Testis (tissue), 2 donors: ENCODE data around the gene HRH1.

Experiments
- POLR2A ChIP-seq: fragments of 450-650 bp; IDR thresholded peaks from one replicate; pipeline ENCODE4 v1.6.1; 2017; ENCODE audit warnings: antibody characterized with exemption, mild to moderate bottlenecking, moderate library complexity
- TF ChIP-seq, protein P1 (sequence below), 3 experiments: fragments of 450-650 bp in 2 of 3; fragments of 200-600 bp in 1 of 3; sonication (generic) in 1 of 3; IDR thresholded peaks; one replicate each; pipeline ENCODE4 v1.5.1; 2016 to 2019; ENCODE audit warnings: antibody characterized with exemption in 3 of 3, mild to moderate bottlenecking in 2 of 3, moderate library complexity in 1 of 3

DNA sequence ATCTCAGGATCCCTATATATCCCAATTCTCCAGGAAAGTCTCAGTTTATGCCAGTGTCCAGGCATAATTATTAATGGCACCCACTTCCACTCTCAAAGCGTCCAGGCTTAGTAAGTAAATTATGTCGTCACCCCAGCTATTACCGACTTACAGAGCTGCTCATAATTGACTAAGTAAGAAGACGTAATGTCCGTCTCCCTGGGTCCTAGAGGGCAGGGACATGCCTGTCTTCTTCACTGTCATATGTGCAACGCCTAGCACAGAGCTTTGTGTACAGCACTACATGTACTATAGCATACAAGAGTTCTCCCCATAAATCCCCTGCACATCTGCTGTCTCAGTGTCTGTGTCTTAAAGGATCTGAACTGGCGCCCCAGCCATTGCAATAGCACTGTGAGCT is 23.9 kb upstream of the HRH1 start:
- TF ChIP-seq POLR2A = no peak
- TF ChIP-seq, protein P1, sequence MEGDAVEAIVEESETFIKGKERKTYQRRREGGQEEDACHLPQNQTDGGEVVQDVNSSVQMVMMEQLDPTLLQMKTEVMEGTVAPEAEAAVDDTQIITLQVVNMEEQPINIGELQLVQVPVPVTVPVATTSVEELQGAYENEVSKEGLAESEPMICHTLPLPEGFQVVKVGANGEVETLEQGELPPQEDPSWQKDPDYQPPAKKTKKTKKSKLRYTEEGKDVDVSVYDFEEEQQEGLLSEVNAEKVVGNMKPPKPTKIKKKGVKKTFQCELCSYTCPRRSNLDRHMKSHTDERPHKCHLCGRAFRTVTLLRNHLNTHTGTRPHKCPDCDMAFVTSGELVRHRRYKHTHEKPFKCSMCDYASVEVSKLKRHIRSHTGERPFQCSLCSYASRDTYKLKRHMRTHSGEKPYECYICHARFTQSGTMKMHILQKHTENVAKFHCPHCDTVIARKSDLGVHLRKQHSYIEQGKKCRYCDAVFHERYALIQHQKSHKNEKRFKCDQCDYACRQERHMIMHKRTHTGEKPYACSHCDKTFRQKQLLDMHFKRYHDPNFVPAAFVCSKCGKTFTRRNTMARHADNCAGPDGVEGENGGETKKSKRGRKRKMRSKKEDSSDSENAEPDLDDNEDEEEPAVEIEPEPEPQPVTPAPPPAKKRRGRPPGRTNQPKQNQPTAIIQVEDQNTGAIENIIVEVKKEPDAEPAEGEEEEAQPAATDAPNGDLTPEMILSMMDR (IDR thresholded peaks at IDR 0.05) = no peak
